HCT116 (cell line): ENCODE data around the gene PASD1. TPM values are rescaled to one million over a fixed set of nuclear protein-coding genes. Genes with fewer than 3 reads are reported as not detected.

ENCODE experiments used
- ATAC-seq: fragments of 200-7000 bp; cut with Tn5 transposase; 2 replicates; pipeline ENCODE4 v1.9.1; 2020; ENCODE audit warnings: mild to moderate bottlenecking, moderate library complexity
- BruUV-seq: library from RNA; stranded (reverse); fragments of 400-500 nt; replicated peaks from 2 replicates; lab custom pipeline; 2021; lab: Mats Ljungman, UMichigan
- CTCF ChIA-PET: fragments of 300-600 bp; sonication (Branson Sonifier 250); formaldehyde crosslinking; loops from one replicate; lab custom pipeline; 2021; ENCODE audit warnings: antibody characterized with exemption; lab: Charles Lee
- POLR2A ChIA-PET: fragments of 300-600, 350-600 bp; sonication (Branson Sonifier 250); formaldehyde crosslinking; loops from one replicate; lab custom pipeline; 2021; ENCODE audit warnings: antibody characterized with exemption; lab: Charles Lee
- RAD21 ChIA-PET, 2 experiments: fragments of 300-600 bp; sonication (Branson Sonifier 250); formaldehyde crosslinking; loops; one replicate each; lab custom pipeline; 2023; ENCODE audit warnings: low total read pairs in 2 of 2; ENCODE audit not compliant: uncharacterized antibody in 2 of 2, unreplicated experiment in 2 of 2, low non-redundant PET in 1 of 2; lab: Charles Lee
- DNase-seq: peaks from one replicate; pipeline ENCODE4 v3.0.0-alpha.2; 2010; ENCODE audit warnings: low read depth, low spot score
- H2AFZ ChIP-seq: fragments of 200-600 bp; shearing (Covaris generic), sonication (generic); 2 replicates; pipeline ENCODE4 v1.6.1; 2017; ENCODE audit warnings: low read depth, mixed run types, mixed read lengths, antibody characterized with exemption, low read length; ENCODE audit not compliant: poor library complexity, severe bottlenecking
- H3K27ac ChIP-seq: 2 replicates; pipeline ENCODE4 v1.5.1; 2012; ENCODE audit warnings: low read depth, low read length
- H3K27me3 ChIP-seq: fragments of 200-600 bp; sonication (generic); 2 replicates; pipeline ENCODE4 v1.6.1; 2016; ENCODE audit warnings: mixed run types, low read length, mixed read lengths; ENCODE audit not compliant: insufficient read depth
- H3K36me3 ChIP-seq, 2 experiments: fragments of 200-500 bp in 1 of 2; fragments of 200-600 bp in 1 of 2; sonication (Bioruptor generic) in 1 of 2; sonication (generic) in 1 of 2; 2 replicates each; pipeline versions ENCODE4 v1.5.1 to v1.6.1; 2014 to 2016; ENCODE audit warnings: low read length in 2 of 2, inconsistent platforms in 1 of 2, mixed read lengths in 1 of 2, mixed run types in 1 of 2; ENCODE audit not compliant: insufficient read depth in 2 of 2, control insufficient read depth in 1 of 2
- H3K4me1 ChIP-seq, 2 experiments: fragments of 200-600 bp in 1 of 2; sonication (generic) in 1 of 2; 2 replicates each; pipeline versions ENCODE4 v1.5.1 to v1.6.1; 2012 to 2017; ENCODE audit warnings: low read length in 2 of 2, inconsistent platforms in 1 of 2, mild to moderate bottlenecking in 1 of 2, mixed read lengths in 1 of 2, mixed run types in 1 of 2, moderate library complexity in 1 of 2; ENCODE audit not compliant: insufficient read depth in 2 of 2, control insufficient read depth in 1 of 2
- H3K4me2 ChIP-seq: fragments of 200-600 bp; sonication (generic); 2 replicates; pipeline ENCODE4 v1.6.1; 2017; ENCODE audit warnings: mixed run types, low read length, mixed read lengths
- H3K4me3 ChIP-seq, 2 experiments: fragments of 200-600 bp in 1 of 2; sonication (generic) in 1 of 2; replicated peaks in 1 of 2; 2 replicates each; pipeline ENCODE4 v1.5.1; 2011 to 2016; ENCODE audit warnings: low read length in 2 of 2, control low read depth in 1 of 2, low read depth in 1 of 2, mild to moderate bottlenecking in 1 of 2, mixed read lengths in 1 of 2, mixed run types in 1 of 2
- H3K79me2 ChIP-seq: fragments of 200-600 bp; sonication (generic); 2 replicates; pipeline ENCODE4 v1.6.1; 2017; ENCODE audit warnings: mild to moderate bottlenecking, mixed run types, low read length, moderate library complexity, mixed read lengths; ENCODE audit not compliant: insufficient read depth
- H3K9ac ChIP-seq: fragments of 200-600 bp; sonication (generic); 2 replicates; pipeline ENCODE4 v1.6.1; 2016; ENCODE audit warnings: low read length, mixed read lengths
- H3K9me2 ChIP-seq: fragments of 200-600 bp; sonication (generic), shearing (Covaris generic); 2 replicates; pipeline ENCODE4 v1.6.1; 2017; ENCODE audit warnings: mixed run types, mild to moderate bottlenecking, moderate library complexity; ENCODE audit not compliant: insufficient read depth
- H3K9me3 ChIP-seq, 2 experiments: fragments of 200-500 bp in 1 of 2; fragments of 200-600 bp in 1 of 2; sonication (Bioruptor generic) in 1 of 2; sonication (generic) in 1 of 2; 2 replicates each; pipeline ENCODE4 v1.6.1; 2014 to 2017; ENCODE audit warnings: low read length in 2 of 2, mixed read lengths in 2 of 2, inconsistent platforms in 1 of 2, low read depth in 1 of 2, mild to moderate bottlenecking in 1 of 2, mixed run types in 1 of 2, moderate library complexity in 1 of 2; ENCODE audit not compliant: control insufficient read depth in 1 of 2, insufficient read depth in 1 of 2
- H4K20me1 ChIP-seq: fragments of 200-600 bp; sonication (generic), shearing (Covaris generic); 2 replicates; pipeline ENCODE4 v1.6.1; 2017; ENCODE audit warnings: mixed run types, mild to moderate bottlenecking, moderate library complexity; ENCODE audit not compliant: insufficient read depth
- EGR1 ChIP-seq: IDR thresholded peaks from 2 replicates; pipeline ENCODE4 v1.6.1; 2012; ENCODE audit warnings: low read depth
- ELF1 ChIP-seq: IDR thresholded peaks from 2 replicates; pipeline ENCODE4 v1.6.1; 2012; ENCODE audit warnings: low read depth, borderline replicate concordance
- JUND ChIP-seq: IDR thresholded peaks from 2 replicates; pipeline ENCODE4 v1.6.1; 2012
- POLR2A ChIP-seq: IDR thresholded peaks from 2 replicates; pipeline ENCODE4 v1.7.0; 2011; ENCODE audit warnings: borderline replicate concordance; ENCODE audit not compliant: insufficient read depth, insufficient read length; ENCODE audit errors: extremely low read depth
- REST ChIP-seq: IDR thresholded peaks from 2 replicates; pipeline ENCODE4 v1.6.1; 2012; ENCODE audit warnings: low read depth
- ZBTB33 ChIP-seq: IDR thresholded peaks from 2 replicates; pipeline ENCODE4 v1.6.1; 2011; ENCODE audit warnings: mild to moderate bottlenecking, low read length, moderate library complexity; ENCODE audit not compliant: insufficient replicate concordance; ENCODE audit errors: extremely low read depth
- ZFX ChIP-seq: fragments of 450-650 bp; IDR thresholded peaks from 2 replicates; pipeline ENCODE4 v1.6.1; 2017
- intact Hi-C: fragments of 100-400 bp; cut with micrococcal nuclease; formaldehyde crosslinking; loops from 2 replicates; pipeline ENCODE4 v1.10.0; 2022
- total RNA-seq: library from RNA; stranded (reverse); gene quantifications from one replicate; pipeline ENCODE4 v1.2.1, GENCODE V29; 2021; ENCODE audit not compliant: unreplicated experiment

Gene PASD1
- total RNA-seq, 1 experiment from 2014 or later = not detected

- H3K4me1 ChIP-seq = no peaks in the 10 kb centered on the region
- TF ChIP-seq EGR1 (no peak), ZFX (no peak), POLR2A (no peak), REST (no peak), ZBTB33 (no peak), JUND (no peak), ELF1 (no peak)
- BruUV-seq = no TSS peak
- no peaks in the 10 kb centered on the region for H4K20me1 ChIP-seq
- intact Hi-C loops = no loop called here
- H3K9me2 ChIP-seq = no peaks in the 10 kb centered on the region
- H3K27ac ChIP-seq = no peak overlapping the region
- POLR2A ChIA-PET = no interaction called here
- H3K9ac ChIP-seq = no peak overlapping the region
- no peak overlapping the region for H3K4me3 ChIP-seq
- DNase-seq = no peak
- no peaks in the 10 kb centered on the region for H3K27me3 ChIP-seq
- H3K79me2 ChIP-seq = no peaks in the 10 kb centered on the region
- no peak overlapping the region for H3K4me2 ChIP-seq
- no peaks in the 10 kb centered on the region for H3K9me3 ChIP-seq
- no peaks in the 10 kb centered on the region for H3K36me3 ChIP-seq
- no peak overlapping the region for H2AFZ ChIP-seq
- RAD21 ChIA-PET = no interaction called here
- no peak for ATAC-seq
- CTCF ChIA-PET = no interaction called here
These were observed 125.2 kb downstream of the PASD1 start for GRCh38 chrX:151688695-151689094.
